ENCODE data around the gene PSMB8.

PSMB8 gene

DNA sequence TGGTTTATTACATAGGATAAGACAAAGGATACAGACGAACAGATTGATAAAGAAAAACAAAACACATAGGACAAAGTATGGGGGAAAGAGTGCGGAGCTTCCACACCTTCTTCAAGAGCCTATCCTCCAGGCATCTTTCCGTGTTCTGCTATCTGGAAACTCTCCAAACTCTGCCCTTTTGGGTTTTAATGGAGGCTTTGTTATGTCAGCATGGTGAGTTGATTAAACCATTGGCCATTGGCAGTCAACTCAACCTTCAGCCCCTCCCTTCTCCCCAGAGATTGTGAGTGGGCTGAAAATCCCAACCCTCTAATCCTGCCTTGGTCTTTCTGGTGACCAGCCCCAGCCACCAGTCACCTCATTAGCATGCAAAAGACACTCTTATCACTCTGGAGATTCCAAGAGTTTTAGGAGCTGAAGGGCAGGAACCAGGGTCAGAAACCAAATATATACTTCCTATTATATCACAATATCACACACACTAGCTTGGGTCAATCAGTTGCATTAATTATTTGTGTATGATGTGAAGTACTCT is 50.9 kb downstream of the PSMB8 start:
- DNase-seq: no peak

All from NCI-H526 treated with DMSO at 0.1 percent for 48 hours (cell line).